ENCODE measurements around the gene ETV6.

ETV6 gene

DNA sequence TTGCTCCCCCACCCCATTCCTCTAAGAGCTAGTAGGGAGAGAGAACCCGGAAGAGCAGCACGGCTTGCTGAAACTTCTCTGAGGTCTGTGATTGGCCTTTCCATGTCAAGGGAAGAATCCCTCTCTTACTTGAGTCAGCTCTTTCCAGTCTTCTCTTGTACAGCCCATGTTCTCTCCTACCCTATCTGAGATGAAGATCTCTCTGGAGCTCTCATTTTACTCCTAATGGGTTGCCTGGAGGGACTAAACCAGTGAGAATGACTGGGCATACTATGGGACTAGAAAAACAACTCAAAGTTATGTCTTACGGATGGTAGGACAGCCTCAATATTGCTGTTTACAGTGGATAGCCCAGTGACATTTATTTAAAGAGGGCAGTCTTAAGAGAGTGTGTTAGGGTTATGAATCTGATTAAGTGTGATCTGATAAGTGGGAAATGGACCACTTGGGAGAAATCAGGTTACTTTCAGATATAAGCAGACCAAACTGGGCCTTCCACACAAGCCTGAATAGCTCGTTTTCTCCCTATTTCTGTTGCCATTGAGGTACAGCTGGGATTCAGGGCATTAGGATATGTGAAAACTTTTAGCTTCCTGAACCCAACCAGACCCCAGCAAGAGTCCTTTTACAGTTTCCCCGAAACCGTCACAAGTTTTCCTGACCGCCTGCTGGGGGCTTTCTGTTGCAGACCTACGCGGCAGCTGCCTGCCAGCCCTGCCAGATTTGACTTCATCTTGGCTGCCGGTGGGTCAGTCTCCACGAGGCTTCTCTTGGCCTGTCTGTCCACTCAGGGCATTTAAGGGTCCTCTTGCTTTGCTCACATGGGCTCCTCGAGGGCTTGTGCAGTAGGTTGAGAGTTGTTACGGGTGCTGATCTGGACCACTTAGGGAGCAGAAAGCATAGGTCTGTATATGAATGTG is 16.9 kb downstream of the ETV6 start:
- no peak for DNase-seq
- in situ Hi-C loops (cut with HindIII; ENCODE audit: low pct_ligation_motif_present, low sequenced_read_pairs): no loop called here
- Histone ChIP-seq H3K27ac (no peak overlapping the region), H3K27me3 (replicated peaks) (no peaks in the 10 kb centered on the region), H3K36me3 (replicated peaks) (peaks cover under 1% of the 10 kb centered on the region), H3K4me3 (ENCODE audit: low read depth, low read length) (no peak overlapping the region)
- TF ChIP-seq, protein P1, sequence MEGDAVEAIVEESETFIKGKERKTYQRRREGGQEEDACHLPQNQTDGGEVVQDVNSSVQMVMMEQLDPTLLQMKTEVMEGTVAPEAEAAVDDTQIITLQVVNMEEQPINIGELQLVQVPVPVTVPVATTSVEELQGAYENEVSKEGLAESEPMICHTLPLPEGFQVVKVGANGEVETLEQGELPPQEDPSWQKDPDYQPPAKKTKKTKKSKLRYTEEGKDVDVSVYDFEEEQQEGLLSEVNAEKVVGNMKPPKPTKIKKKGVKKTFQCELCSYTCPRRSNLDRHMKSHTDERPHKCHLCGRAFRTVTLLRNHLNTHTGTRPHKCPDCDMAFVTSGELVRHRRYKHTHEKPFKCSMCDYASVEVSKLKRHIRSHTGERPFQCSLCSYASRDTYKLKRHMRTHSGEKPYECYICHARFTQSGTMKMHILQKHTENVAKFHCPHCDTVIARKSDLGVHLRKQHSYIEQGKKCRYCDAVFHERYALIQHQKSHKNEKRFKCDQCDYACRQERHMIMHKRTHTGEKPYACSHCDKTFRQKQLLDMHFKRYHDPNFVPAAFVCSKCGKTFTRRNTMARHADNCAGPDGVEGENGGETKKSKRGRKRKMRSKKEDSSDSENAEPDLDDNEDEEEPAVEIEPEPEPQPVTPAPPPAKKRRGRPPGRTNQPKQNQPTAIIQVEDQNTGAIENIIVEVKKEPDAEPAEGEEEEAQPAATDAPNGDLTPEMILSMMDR (IDR thresholded peaks at IDR 0.05; ENCODE audit: low read depth, low read length, missing control alignments): no peak

DNA sequence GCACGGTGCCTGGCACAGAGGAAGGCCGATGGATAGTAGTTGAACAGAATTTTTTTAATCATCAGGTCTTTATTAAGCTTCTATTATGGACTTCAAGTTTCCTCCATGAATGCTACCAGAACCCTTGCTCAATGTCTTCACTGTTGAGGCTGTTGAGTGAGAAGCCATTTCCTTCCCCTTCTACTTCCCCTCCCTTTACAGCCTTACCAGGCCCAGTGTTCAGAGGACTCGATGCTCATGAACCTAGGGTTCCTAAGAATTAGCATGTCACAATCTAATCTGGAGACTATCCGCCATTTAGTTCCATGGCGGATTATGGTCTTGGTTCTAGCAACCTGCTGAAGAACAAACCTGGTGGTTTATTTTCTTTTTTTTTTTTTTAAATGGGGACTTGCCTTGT is 17.7 kb downstream of the ETV6 start:
- DNase-seq: no peak
- TF ChIP-seq, protein P1 (IDR thresholded peaks at IDR 0.05; ENCODE audit: low read depth, low read length, missing control alignments): no peak
- in situ Hi-C loops (cut with HindIII; ENCODE audit: low pct_ligation_motif_present, low sequenced_read_pairs): no loop called here
- H3K36me3 ChIP-seq (replicated peaks): no peaks in the 10 kb centered on the region
- no peaks in the 10 kb centered on the region for H3K27me3 ChIP-seq (replicated peaks)
- no peak overlapping the region for H3K4me3 ChIP-seq (ENCODE audit: low read depth, low read length)
- H3K27ac ChIP-seq: no peak overlapping the region

DNA sequence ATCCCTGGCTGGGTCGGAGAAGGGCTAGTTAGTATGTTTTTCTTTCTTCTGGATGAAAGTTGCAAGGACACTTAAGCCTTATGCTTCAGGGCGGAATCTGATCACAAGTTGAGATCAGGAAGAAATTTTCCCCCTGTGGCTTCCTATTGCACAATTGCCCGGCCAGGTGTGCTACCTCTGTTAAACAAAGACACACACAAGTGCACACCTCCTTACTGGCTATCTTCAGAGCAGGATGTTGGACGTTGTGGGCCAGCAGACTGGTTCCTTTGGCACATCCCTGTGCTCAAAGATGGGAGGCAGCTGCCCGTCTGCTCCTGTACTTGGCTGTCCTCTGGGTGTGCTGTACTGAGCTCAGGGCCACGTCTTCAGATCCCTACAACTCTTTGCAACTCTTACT is 19.1 kb downstream of the ETV6 start:
- no peak for DNase-seq
- Histone ChIP-seq H3K4me3 (ENCODE audit: low read depth, low read length) (no peak overlapping the region), H3K36me3 (replicated peaks) (no peaks in the 10 kb centered on the region), H3K27ac (no peak overlapping the region), H3K27me3 (replicated peaks) (no peaks in the 10 kb centered on the region)
- TF ChIP-seq, protein P1 (IDR thresholded peaks at IDR 0.05; ENCODE audit: low read depth, low read length, missing control alignments): no peak
- in situ Hi-C loops (cut with HindIII; ENCODE audit: low pct_ligation_motif_present, low sequenced_read_pairs): no loop called here

DNA sequence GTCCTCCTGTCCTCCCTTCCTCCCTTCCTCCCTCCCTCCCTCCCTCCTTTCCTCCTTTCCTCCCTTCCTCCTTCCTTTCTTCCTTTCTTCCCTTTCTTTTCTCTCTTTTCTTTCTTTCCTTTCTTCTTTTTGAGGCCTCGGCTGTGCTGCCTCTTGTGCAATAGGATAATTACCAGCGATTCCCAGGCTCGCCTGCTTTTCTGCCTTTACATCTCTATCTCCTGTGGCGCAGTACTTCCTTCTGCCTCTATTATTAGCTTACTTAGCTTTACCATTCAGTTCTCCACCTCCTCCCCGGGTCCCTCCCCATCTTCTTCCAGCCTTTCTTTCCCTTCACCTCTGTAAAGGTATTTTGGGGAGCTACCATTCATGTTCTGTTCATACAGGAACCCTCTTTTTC is 19.9 kb downstream of the ETV6 start:
- TF ChIP-seq, protein P1 (IDR thresholded peaks at IDR 0.05; ENCODE audit: low read depth, low read length, missing control alignments): no peak
- DNase-seq: no peak
- no peak overlapping the region for H3K4me3 ChIP-seq (ENCODE audit: low read depth, low read length)
- H3K27me3 ChIP-seq (replicated peaks): no peaks in the 10 kb centered on the region
- no peak overlapping the region for H3K27ac ChIP-seq
- in situ Hi-C loops (cut with HindIII; ENCODE audit: low pct_ligation_motif_present, low sequenced_read_pairs): no loop called here
- H3K36me3 ChIP-seq (replicated peaks): no peaks in the 10 kb centered on the region

DNA sequence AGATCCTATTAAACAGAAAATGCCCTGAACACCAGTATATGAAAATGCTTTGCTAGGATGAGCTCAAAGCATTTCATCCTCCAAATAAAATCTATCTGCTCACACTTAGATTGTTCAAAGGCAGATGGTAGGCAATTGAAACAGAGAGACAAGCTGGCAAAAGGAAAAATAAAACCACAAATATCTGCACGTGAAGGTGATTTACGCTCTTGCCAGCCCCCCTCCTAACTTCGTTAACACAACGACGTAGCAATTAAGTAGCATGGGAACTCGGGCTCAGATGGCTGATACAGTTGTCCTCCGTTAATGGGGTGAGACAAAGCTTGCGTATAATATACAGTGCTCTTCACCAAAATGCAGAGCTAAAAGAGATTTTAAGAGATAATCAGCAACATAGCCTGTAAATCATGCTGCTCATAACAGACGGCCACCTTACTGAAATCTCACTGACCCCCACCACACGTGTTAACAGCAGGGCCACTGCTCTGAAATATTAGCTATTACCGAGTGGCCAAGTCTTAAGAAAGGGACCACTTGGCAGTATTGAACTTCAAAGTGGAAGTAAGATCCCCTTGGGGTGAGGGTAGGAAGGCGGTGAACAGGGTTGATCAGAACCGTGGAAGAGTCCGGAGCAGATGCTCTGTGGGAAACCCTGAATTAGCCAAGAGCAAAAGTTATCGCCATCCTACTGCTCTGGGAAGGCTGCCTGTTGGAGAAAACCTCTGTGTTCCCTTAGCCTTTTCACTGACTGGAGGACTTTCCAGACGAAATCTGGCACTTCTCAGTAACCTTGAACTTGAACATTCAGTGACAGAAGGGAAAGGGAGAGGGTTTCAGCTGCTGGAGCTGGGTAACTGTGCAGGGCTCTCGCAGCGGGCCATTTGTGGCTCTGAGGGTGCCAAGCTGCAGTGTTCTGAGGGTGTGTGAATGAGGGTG is 23.1 kb downstream of the ETV6 start:
- no peak overlapping the region for H3K27ac ChIP-seq
- TF ChIP-seq, protein P1 (IDR thresholded peaks at IDR 0.05; ENCODE audit: low read depth, low read length, missing control alignments): no peak
- in situ Hi-C loops (cut with HindIII; ENCODE audit: low pct_ligation_motif_present, low sequenced_read_pairs): no loop called here
- H3K4me3 ChIP-seq (ENCODE audit: low read depth, low read length): no peak overlapping the region
- H3K36me3 ChIP-seq (replicated peaks): no peaks in the 10 kb centered on the region
- DNase-seq: no peak
- no peaks in the 10 kb centered on the region for H3K27me3 ChIP-seq (replicated peaks)

Data from brain microvascular endothelial cell (primary cell).